Measurements from ENCODE around the gene SEC24C.
"Not testable (repeated sequence)": the region's sequence is repeated elsewhere in the genome, so short reads cannot be mapped to it uniquely, and the experiment has no call there.

- TF ChIP-seq, protein P1, sequence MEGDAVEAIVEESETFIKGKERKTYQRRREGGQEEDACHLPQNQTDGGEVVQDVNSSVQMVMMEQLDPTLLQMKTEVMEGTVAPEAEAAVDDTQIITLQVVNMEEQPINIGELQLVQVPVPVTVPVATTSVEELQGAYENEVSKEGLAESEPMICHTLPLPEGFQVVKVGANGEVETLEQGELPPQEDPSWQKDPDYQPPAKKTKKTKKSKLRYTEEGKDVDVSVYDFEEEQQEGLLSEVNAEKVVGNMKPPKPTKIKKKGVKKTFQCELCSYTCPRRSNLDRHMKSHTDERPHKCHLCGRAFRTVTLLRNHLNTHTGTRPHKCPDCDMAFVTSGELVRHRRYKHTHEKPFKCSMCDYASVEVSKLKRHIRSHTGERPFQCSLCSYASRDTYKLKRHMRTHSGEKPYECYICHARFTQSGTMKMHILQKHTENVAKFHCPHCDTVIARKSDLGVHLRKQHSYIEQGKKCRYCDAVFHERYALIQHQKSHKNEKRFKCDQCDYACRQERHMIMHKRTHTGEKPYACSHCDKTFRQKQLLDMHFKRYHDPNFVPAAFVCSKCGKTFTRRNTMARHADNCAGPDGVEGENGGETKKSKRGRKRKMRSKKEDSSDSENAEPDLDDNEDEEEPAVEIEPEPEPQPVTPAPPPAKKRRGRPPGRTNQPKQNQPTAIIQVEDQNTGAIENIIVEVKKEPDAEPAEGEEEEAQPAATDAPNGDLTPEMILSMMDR (conservative IDR thresholded peaks at IDR 0.05; ENCODE audit: low read length) = not testable (repeated sequence)
- TF ChIP-seq EZH2phosphoT487 (IDR thresholded peaks at IDR 0.05; ENCODE audit: borderline replicate concordance, low read depth, low read length) = not testable (repeated sequence)
These were observed 23.6 kb upstream of the SEC24C start for GRCh38 chr10:73720561-73720960.
